Measurements from ENCODE around the gene TDRD3. TPM values are rescaled to one million over a fixed set of nuclear protein-coding genes. Genes with fewer than 3 reads are reported as not detected.

The TDRD3 gene
- total and polyA plus RNA-seq, 4 donors: 9.3 to 44.3 (median 23.4) TPM

GRCh38 chr13:60613080-60613479 lies 216.1 kb downstream of the TDRD3 start:
- WGBS, 2 donors: 95 to 100% methylated on average over 1 of the region's 1 CpG
- no peak overlapping the region for H3K27ac ChIP-seq (ENCODE audit: low read depth in 1 of 2, low read length in 2 of 2)
- H3K9me3 ChIP-seq (ENCODE audit: control insufficient read depth, low read length): no peaks in the 10 kb centered on the region
- peaks cover 0 to 2% of the 10 kb centered on the region in 2 donors for H3K27me3 ChIP-seq (ENCODE audit: control insufficient read depth in 1 of 2, insufficient read depth in 2 of 2, low read length in 1 of 2)
- no peak for DNase-seq
- ATAC-seq (ENCODE audit: low FRiP score): no peak
- H3K4me1 ChIP-seq (ENCODE audit: control insufficient read depth in 1 of 2, insufficient read depth in 2 of 2, low read length in 2 of 2): no peaks in the 10 kb centered on the region
- intact Hi-C loops (cut with DNase I): loop anchor here in 1 of 2 donors (10.0 kb wide), 1 partner anchor 158 kb away; no protein-coding TSS in a partner anchor
- H3K4me3 ChIP-seq (ENCODE audit: low read length in 2 of 2): no peak overlapping the region
- H3K36me3 ChIP-seq (ENCODE audit: control insufficient read depth in 1 of 2, insufficient read depth in 2 of 2, low read length in 1 of 2): no peaks in the 10 kb centered on the region

GRCh38 chr13:60617991-60618733 lies 221.1 kb downstream of the TDRD3 start:
- Histone ChIP-seq H3K9me3 (ENCODE audit: control insufficient read depth, low read length) (peaks cover 2% of the 10 kb centered on the region), H3K4me3 (ENCODE audit: low read length in 2 of 2) (no peak overlapping the region), H3K27ac (ENCODE audit: low read depth in 1 of 2, low read length in 2 of 2) (no peak overlapping the region), H3K27me3 (ENCODE audit: control insufficient read depth in 1 of 2, insufficient read depth in 2 of 2, low read length in 1 of 2) (peaks cover 0 to 2% of the 10 kb centered on the region in 2 donors), H3K4me1 (ENCODE audit: control insufficient read depth in 1 of 2, insufficient read depth in 2 of 2, low read length in 2 of 2) (no peaks in the 10 kb centered on the region), H3K36me3 (ENCODE audit: control insufficient read depth in 1 of 2, insufficient read depth in 2 of 2, low read length in 1 of 2) (no peaks in the 10 kb centered on the region)
- peak; percentile 55 for ATAC-seq (ENCODE audit: low FRiP score)
- no peak for DNase-seq
- 51 to 56% methylated on average over 4 of the region's 4 CpGs for WGBS, 2 donors
- intact Hi-C loops (cut with DNase I): loop anchor here in 1 of 2 donors (10.0 kb wide), 1 partner anchor 163 kb away; no protein-coding TSS in a partner anchor

- ATAC-seq (ENCODE audit: low FRiP score): no peak
- peaks cover 2% of the 10 kb centered on the region for H3K9me3 ChIP-seq (ENCODE audit: control insufficient read depth, low read length)
- peaks cover 0 to 2% of the 10 kb centered on the region in 2 donors for H3K27me3 ChIP-seq (ENCODE audit: control insufficient read depth in 1 of 2, insufficient read depth in 2 of 2, low read length in 1 of 2)
- WGBS, 2 donors: 78 to 80% methylated on average over 2 of the region's 2 CpGs
- H3K4me3 ChIP-seq (ENCODE audit: low read length in 2 of 2): no peak overlapping the region
- H3K27ac ChIP-seq (ENCODE audit: low read depth in 1 of 2, low read length in 2 of 2): no peak overlapping the region
- DNase-seq: no peak
- intact Hi-C loops (cut with DNase I): loop anchor here in 1 of 2 donors (10.0 kb wide), 1 partner anchor 165 kb away; no protein-coding TSS in a partner anchor
- no peaks in the 10 kb centered on the region for H3K4me1 ChIP-seq (ENCODE audit: control insufficient read depth in 1 of 2, insufficient read depth in 2 of 2, low read length in 2 of 2)
- no peaks in the 10 kb centered on the region for H3K36me3 ChIP-seq (ENCODE audit: control insufficient read depth in 1 of 2, insufficient read depth in 2 of 2, low read length in 1 of 2)
These were observed 222.4 kb downstream of the TDRD3 start for GRCh38 chr13:60619461-60619860.

- H3K9me3 ChIP-seq (ENCODE audit: control insufficient read depth, low read length): peaks cover 2% of the 10 kb centered on the region
- H3K4me3 ChIP-seq (ENCODE audit: low read length in 2 of 2): no peak overlapping the region
- no peak overlapping the region for H3K27ac ChIP-seq (ENCODE audit: low read depth in 1 of 2, low read length in 2 of 2)
- H3K27me3 ChIP-seq (ENCODE audit: control insufficient read depth in 1 of 2, insufficient read depth in 2 of 2, low read length in 1 of 2): no peaks in the 10 kb centered on the region
- no peaks in the 10 kb centered on the region for H3K4me1 ChIP-seq (ENCODE audit: control insufficient read depth in 1 of 2, insufficient read depth in 2 of 2, low read length in 2 of 2)
- H3K36me3 ChIP-seq (ENCODE audit: control insufficient read depth in 1 of 2, insufficient read depth in 2 of 2, low read length in 1 of 2): no peaks in the 10 kb centered on the region
- ATAC-seq (ENCODE audit: low FRiP score): no peak
- DNase-seq: no peak
- intact Hi-C loops (cut with DNase I): loop anchor here in 1 of 2 donors (10.0 kb wide), 1 partner anchor 794 kb away; the partner anchor contains the start of gene PCDH20
- 55 to 73% methylated on average over 5 of the region's 5 CpGs for WGBS, 2 donors
These were observed 223.8 kb downstream of the TDRD3 start for GRCh38 chr13:60620611-60621395.

GRCh38 chr13:60623151-60623550 lies 226.1 kb downstream of the TDRD3 start:
- 67 to 74% methylated on average over 1 of the region's 1 CpG for WGBS, 2 donors
- no peak overlapping the region for H3K4me3 ChIP-seq (ENCODE audit: low read length in 2 of 2)
- no peaks in the 10 kb centered on the region for H3K27me3 ChIP-seq (ENCODE audit: control insufficient read depth in 1 of 2, insufficient read depth in 2 of 2, low read length in 1 of 2)
- ATAC-seq (ENCODE audit: low FRiP score) (no peak), DNase-seq (no peak)
- H3K4me1 ChIP-seq (ENCODE audit: control insufficient read depth in 1 of 2, insufficient read depth in 2 of 2, low read length in 2 of 2): no peaks in the 10 kb centered on the region
- H3K9me3 ChIP-seq (ENCODE audit: control insufficient read depth, low read length): peaks cover 2% of the 10 kb centered on the region
- intact Hi-C loops (cut with DNase I): loop anchor here in 1 of 2 donors (10.0 kb wide), 1 partner anchor 792 kb away; the partner anchor contains the start of gene PCDH20
- H3K36me3 ChIP-seq (ENCODE audit: control insufficient read depth in 1 of 2, insufficient read depth in 2 of 2, low read length in 1 of 2): no peaks in the 10 kb centered on the region
- H3K27ac ChIP-seq (ENCODE audit: low read depth in 1 of 2, low read length in 2 of 2): no peak overlapping the region

Other genes starting within 250 kb of the TDRD3 start
- 1 to 10 TPM; 3.2 to 7.5 TPM for gene DIAPH3, start 233.3 kb upstream of the TDRD3 start, total RNA-seq
- gene DIAPH3, start 233.3 kb upstream of the TDRD3 start, polyA plus RNA-seq: 1 to 10 TPM in 1 of 2 donors, under 1 TPM in 1; 0.13 to 2.9 TPM

All from aorta (tissue), 5 donors.